ENCODE measurements around the gene ADGRG1. TPM values are rescaled to one million over a fixed set of nuclear protein-coding genes. Genes with fewer than 3 reads are reported as not detected.
"Not testable (repeated sequence)": the region's sequence is repeated elsewhere in the genome, so short reads cannot be mapped to it uniquely, and the experiment has no call there.

Gene ADGRG1
- total and polyA plus RNA-seq, 5 donors, result 10.2 to 24.1 (median 16.2) TPM

GRCh38 chr16:57671451-57671850 lies 43.0 kb downstream of the ADGRG1 start:
- ATAC-seq; DNase-seq; intact Hi-C loops (cut with DNase I); H3K4me1 ChIP-seq (ENCODE audit: control insufficient read depth, insufficient read depth, low read length); H3K4me3 ChIP-seq (ENCODE audit: low read length); H3K9me3 ChIP-seq (ENCODE audit: control insufficient read depth, low read length); H3K27ac ChIP-seq (ENCODE audit: low read length); H3K27me3 ChIP-seq (ENCODE audit: control insufficient read depth, insufficient read depth): not testable (repeated sequence)
- 79% methylated on average over 7 of the region's 7 CpGs for WGBS

- no peaks in the 10 kb centered on the region for H3K27me3 ChIP-seq (ENCODE audit: control insufficient read depth, insufficient read depth)
- no peak overlapping the region for H3K27ac ChIP-seq (ENCODE audit: low read length)
- no peaks in the 10 kb centered on the region for H3K4me1 ChIP-seq (ENCODE audit: control insufficient read depth, insufficient read depth, low read length)
- intact Hi-C loops (cut with DNase I), result no loop called here
- DNase-seq, result no peak
- 75% methylated on average over 3 of the region's 3 CpGs for WGBS
- ATAC-seq, result no peak
- H3K4me3 ChIP-seq (ENCODE audit: low read length), result no peak overlapping the region
- H3K9me3 ChIP-seq (ENCODE audit: control insufficient read depth, low read length), result no peaks in the 10 kb centered on the region
Measured at GRCh38 chr16:57672416-57672815, 44.0 kb downstream of the ADGRG1 start.

GRCh38 chr16:57672824-57673223 lies 44.4 kb downstream of the ADGRG1 start:
- intact Hi-C loops (cut with DNase I), result no loop called here
- no peak for ATAC-seq
- no peaks in the 10 kb centered on the region for H3K9me3 ChIP-seq (ENCODE audit: control insufficient read depth, low read length)

DNA sequence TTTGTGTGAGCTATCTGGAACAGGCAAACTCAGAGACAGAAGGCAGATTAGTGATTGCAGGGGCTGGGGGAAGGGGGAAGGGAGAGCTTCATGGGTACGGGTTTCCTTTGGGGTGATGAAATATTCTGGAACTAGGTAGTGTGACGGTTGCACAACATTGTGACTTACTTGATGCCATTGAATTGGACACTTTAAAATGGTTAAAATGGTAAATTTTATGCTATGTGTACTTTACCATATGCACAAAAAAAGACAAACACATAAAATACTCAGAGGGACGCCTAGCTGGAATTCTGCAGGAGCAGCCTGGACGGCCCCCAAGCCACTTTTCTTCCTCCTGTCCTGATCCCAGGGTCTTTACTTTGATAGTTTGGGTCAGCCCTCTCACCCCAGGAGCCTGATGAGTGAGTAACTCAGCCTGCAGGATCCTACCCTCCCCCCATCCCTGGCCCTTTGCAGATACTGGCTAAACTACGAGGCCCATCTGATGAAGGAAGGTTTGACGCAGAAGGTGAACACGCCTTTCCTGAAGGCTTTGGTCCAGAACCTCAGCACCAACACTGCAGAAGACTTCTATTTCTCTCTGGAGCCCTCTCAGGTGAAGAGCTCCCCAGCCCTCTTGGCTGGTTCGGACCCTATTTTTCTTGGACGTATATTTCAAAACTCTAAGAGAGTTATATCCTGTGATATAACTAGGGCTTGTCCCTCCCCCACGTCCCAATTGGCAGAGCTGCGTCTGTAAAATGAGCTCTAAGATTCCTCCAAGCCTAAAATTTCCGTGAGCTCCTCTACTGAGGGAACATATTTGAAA lies 47.5 kb downstream of the ADGRG1 start:
- H3K9me3 ChIP-seq (ENCODE audit: control insufficient read depth, low read length), result no peaks in the 10 kb centered on the region
- no peaks in the 10 kb centered on the region for H3K4me1 ChIP-seq (ENCODE audit: control insufficient read depth, insufficient read depth, low read length)
- no peak for DNase-seq
- WGBS, result 31% methylated on average over 12 of the region's 12 CpGs
- no peak overlapping the region for H3K4me3 ChIP-seq (ENCODE audit: low read length)
- H3K27ac ChIP-seq (ENCODE audit: low read length), result no peak overlapping the region
- no peaks in the 10 kb centered on the region for H3K27me3 ChIP-seq (ENCODE audit: control insufficient read depth, insufficient read depth)
- peak; percentile 42 to 87 for ATAC-seq
- intact Hi-C loops (cut with DNase I), result no loop called here

More at GRCh38 chr16:57672824-57673223, 44.4 kb downstream of the ADGRG1 start:
- no peak overlapping the region for H3K4me3 ChIP-seq (ENCODE audit: low read length)
- H3K4me1 ChIP-seq (ENCODE audit: control insufficient read depth, insufficient read depth, low read length), result no peaks in the 10 kb centered on the region
- 92% methylated on average over 2 of the region's 2 CpGs for WGBS
- H3K27me3 ChIP-seq (ENCODE audit: control insufficient read depth, insufficient read depth), result no peaks in the 10 kb centered on the region
- no peak for DNase-seq
- H3K27ac ChIP-seq (ENCODE audit: low read length), result no peak overlapping the region

GRCh38 chr16:57676553-57677085 lies 48.2 kb downstream of the ADGRG1 start:
- no peaks in the 10 kb centered on the region for H3K4me1 ChIP-seq (ENCODE audit: control insufficient read depth, insufficient read depth, low read length)
- WGBS, result 72% methylated on average over 4 of the region's 4 CpGs
- intact Hi-C loops (cut with DNase I), result no loop called here
- no peaks in the 10 kb centered on the region for H3K9me3 ChIP-seq (ENCODE audit: control insufficient read depth, low read length)
- no peaks in the 10 kb centered on the region for H3K27me3 ChIP-seq (ENCODE audit: control insufficient read depth, insufficient read depth)
- no peak for DNase-seq
- H3K4me3 ChIP-seq (ENCODE audit: low read length), result no peak overlapping the region
- H3K27ac ChIP-seq (ENCODE audit: low read length), result no peak overlapping the region
- no peak for ATAC-seq

GRCh38 chr16:57677622-57678369 lies 49.4 kb downstream of the ADGRG1 start:
- no peaks in the 10 kb centered on the region for H3K9me3 ChIP-seq (ENCODE audit: control insufficient read depth, low read length)
- no peak overlapping the region for H3K27ac ChIP-seq (ENCODE audit: low read length)
- ATAC-seq (peak; percentile 36 to 49), DNase-seq (no peak)
- no peak overlapping the region for H3K4me3 ChIP-seq (ENCODE audit: low read length)
- no peaks in the 10 kb centered on the region for H3K27me3 ChIP-seq (ENCODE audit: control insufficient read depth, insufficient read depth)
- no peaks in the 10 kb centered on the region for H3K4me1 ChIP-seq (ENCODE audit: control insufficient read depth, insufficient read depth, low read length)
- intact Hi-C loops (cut with DNase I), result no loop called here
- 60% methylated on average over 14 of the region's 14 CpGs for WGBS

- WGBS, result 77% methylated on average over 12 of the region's 12 CpGs
- H3K4me1 ChIP-seq (ENCODE audit: control insufficient read depth, insufficient read depth, low read length), result no peaks in the 10 kb centered on the region
- no peaks in the 10 kb centered on the region for H3K27me3 ChIP-seq (ENCODE audit: control insufficient read depth, insufficient read depth)
- no peak overlapping the region for H3K4me3 ChIP-seq (ENCODE audit: low read length)
- no peak overlapping the region for H3K27ac ChIP-seq (ENCODE audit: low read length)
- ATAC-seq (no peak), DNase-seq (no peak)
- H3K9me3 ChIP-seq (ENCODE audit: control insufficient read depth, low read length), result no peaks in the 10 kb centered on the region
- intact Hi-C loops (cut with DNase I), result no loop called here
Measured at GRCh38 chr16:57679016-57679415, 50.6 kb downstream of the ADGRG1 start.

DNA sequence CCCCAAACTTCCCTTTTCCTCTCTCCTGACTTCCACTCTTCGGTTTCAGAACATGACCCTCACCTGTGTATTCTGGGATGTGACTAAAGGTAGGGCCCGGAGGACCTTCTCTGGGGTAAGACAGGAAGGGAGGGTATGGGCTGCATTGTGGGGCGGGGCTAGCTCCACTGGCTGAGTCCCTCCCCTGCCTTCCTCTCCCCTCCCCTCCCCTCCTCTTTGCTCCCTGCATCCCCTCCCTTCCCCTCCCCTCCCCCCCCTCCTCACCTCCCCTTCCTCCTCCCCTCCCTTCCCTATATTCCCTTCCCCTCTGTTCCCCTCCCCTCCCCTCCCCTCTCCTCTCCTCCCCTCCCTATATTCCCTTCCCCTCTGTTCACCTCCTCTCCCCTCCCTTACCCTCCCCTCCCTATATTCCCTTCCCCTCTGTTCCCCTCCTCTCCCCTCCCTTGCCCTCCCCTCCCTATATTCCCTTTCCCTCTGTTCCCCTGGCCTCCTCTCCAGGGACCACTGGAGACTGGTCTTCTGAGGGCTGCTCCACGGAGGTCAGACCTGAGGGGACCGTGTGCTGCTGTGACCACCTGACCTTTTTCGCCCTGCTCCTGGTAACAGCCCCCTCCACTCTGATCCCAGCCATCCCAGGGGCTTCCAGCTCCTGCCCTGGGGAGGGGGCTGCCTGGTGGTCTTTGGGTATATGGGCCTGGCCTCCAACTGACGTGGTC lies 51.5 kb downstream of the ADGRG1 start:
- 69% methylated on average over 7 of the region's 7 CpGs for WGBS
- Histone ChIP-seq H3K9me3 (ENCODE audit: control insufficient read depth, low read length) (no peaks in the 10 kb centered on the region), H3K27ac (ENCODE audit: low read length) (no peak overlapping the region), H3K27me3 (ENCODE audit: control insufficient read depth, insufficient read depth) (no peaks in the 10 kb centered on the region), H3K4me1 (ENCODE audit: control insufficient read depth, insufficient read depth, low read length) (no peaks in the 10 kb centered on the region), H3K4me3 (ENCODE audit: low read length) (no peak overlapping the region)
- intact Hi-C loops (cut with DNase I), result no loop called here
- DNase-seq, result no peak
- ATAC-seq, result no peak

GRCh38 chr16:57680842-57681375 lies 52.5 kb downstream of the ADGRG1 start:
- intact Hi-C loops (cut with DNase I), result no loop called here
- DNase-seq (no peak), ATAC-seq (no peak)
- H3K27ac ChIP-seq (ENCODE audit: low read length), result no peak overlapping the region
- H3K27me3 ChIP-seq (ENCODE audit: control insufficient read depth, insufficient read depth), result no peaks in the 10 kb centered on the region
- 75% methylated on average over 5 of the region's 5 CpGs for WGBS
- H3K4me1 ChIP-seq (ENCODE audit: control insufficient read depth, insufficient read depth, low read length), result no peaks in the 10 kb centered on the region
- H3K4me3 ChIP-seq (ENCODE audit: low read length), result no peak overlapping the region
- H3K9me3 ChIP-seq (ENCODE audit: control insufficient read depth, low read length), result no peaks in the 10 kb centered on the region

DNA sequence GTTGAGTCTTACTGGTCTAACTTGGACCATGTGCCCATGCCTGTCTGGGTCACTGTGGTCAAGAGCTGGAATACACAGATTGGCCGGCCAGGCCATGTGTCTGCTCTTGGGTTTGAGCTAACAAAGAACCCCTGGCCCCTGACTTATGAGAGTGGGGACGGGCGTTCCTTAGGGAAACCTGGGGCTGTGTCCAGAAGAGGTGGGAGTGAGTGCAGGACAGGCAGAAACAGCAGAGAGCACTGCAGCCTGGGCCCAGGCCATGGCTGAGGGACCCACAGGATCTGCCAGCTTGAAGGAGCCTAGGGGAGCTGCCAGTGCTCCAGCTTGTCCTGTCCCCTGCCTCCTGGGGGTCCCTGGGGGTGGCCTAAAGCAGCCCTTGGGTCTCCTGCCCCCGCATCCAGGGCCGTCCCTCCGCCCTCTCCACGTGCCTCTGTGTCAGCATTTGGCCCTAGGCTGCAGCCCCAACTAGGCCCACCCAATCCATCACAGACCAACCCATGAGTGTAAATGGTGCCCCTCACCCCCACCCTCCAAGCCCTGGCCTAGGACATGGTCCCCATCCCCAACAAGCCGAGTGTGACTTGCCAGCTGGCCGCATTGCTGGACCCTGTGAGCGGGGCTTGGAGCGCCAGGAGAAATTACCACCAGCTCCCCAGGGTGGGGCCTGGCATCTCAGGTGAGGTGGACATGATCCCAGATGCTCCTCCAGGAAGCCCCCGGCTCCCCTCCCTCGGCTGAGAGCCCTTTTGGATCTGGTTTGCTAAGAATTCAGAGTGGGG lies 53.7 kb downstream of the ADGRG1 start:
- intact Hi-C loops (cut with DNase I), result no loop called here

More for the DNA sequence above, 53.7 kb downstream of the ADGRG1 start:
- Histone ChIP-seq H3K4me1 (ENCODE audit: control insufficient read depth, insufficient read depth, low read length) (no peaks in the 10 kb centered on the region), H3K9me3 (ENCODE audit: control insufficient read depth, low read length) (no peaks in the 10 kb centered on the region), H3K4me3 (ENCODE audit: low read length) (no peak overlapping the region), H3K27ac (ENCODE audit: low read length) (no peak overlapping the region), H3K27me3 (ENCODE audit: control insufficient read depth, insufficient read depth) (no peaks in the 10 kb centered on the region)
- DNase-seq (no peak), ATAC-seq (no peak)
- WGBS, result 94% methylated on average over 13 of the region's 13 CpGs
